Measurements from ENCODE around the gene ADGRG6. TPM values are rescaled to one million over a fixed set of nuclear protein-coding genes. Genes with fewer than 3 reads are reported as not detected.

ADGRG6 gene
- total RNA-seq, 2 donors from 2014 or later, result 7.5 to 38.6 TPM

GRCh38 chr6:142376115-142376514 lies 74.3 kb downstream of the ADGRG6 start:
- DNase-seq (no peak), ATAC-seq (no peak)
- TF ChIP-seq CTCF (IDR thresholded peaks at IDR 0.05) (no peak), POLR2A (IDR thresholded peaks at IDR 0.05) (no peak)
- H3K4me1 ChIP-seq, result peaks cover 16% of the 10 kb centered on the region
- no peaks in the 10 kb centered on the region for H3K27me3 ChIP-seq
- intact Hi-C loops (cut with DNase I), result no loop called here
- H3K27ac ChIP-seq, result no peak overlapping the region
- WGBS, 2 donors, result 43 to 56% methylated on average over 2 of the region's 2 CpGs
- H3K36me3 ChIP-seq (replicated peaks in 1 of 2; ENCODE audit: insufficient read depth in 1 of 2, low read depth in 2 of 2), result no peaks in the 10 kb centered on the region
- H3K9me3 ChIP-seq, result no peaks in the 10 kb centered on the region
- H3K4me3 ChIP-seq, result no peak overlapping the region

- intact Hi-C loops (cut with DNase I), result no loop called here
- H3K4me3 ChIP-seq, result no peak overlapping the region
- H3K9me3 ChIP-seq, result no peaks in the 10 kb centered on the region
- TF ChIP-seq POLR2A (IDR thresholded peaks at IDR 0.05) (no peak), CTCF (IDR thresholded peaks at IDR 0.05) (no peak)
- WGBS, 2 donors, result 56 to 82% methylated on average over 5 to 7 of the region's 7 CpGs
- DNase-seq, result peak in 2 of 4 donors; percentile 5 to 24
- H3K27me3 ChIP-seq, result no peaks in the 10 kb centered on the region
- peak overlapping the region in 1 of 4 donors; percentile 5 for H3K27ac ChIP-seq
- peaks cover 16% of the 10 kb centered on the region for H3K4me1 ChIP-seq
- no peaks in the 10 kb centered on the region for H3K36me3 ChIP-seq (replicated peaks in 1 of 2; ENCODE audit: insufficient read depth in 1 of 2, low read depth in 2 of 2)
- ATAC-seq, result no peak
These were observed 75.1 kb downstream of the ADGRG6 start for GRCh38 chr6:142376800-142377496.

- 35 to 57% methylated on average over 4 of the region's 4 CpGs for WGBS, 2 donors
- Histone ChIP-seq H3K9me3 (no peaks in the 10 kb centered on the region), H3K36me3 (replicated peaks in 1 of 2; ENCODE audit: insufficient read depth in 1 of 2, low read depth in 2 of 2) (no peaks in the 10 kb centered on the region), H3K4me3 (no peak overlapping the region), H3K27me3 (no peaks in the 10 kb centered on the region), H3K4me1 (peaks cover 16% of the 10 kb centered on the region), H3K27ac (no peak overlapping the region)
- DNase-seq, result no peak
- TF ChIP-seq POLR2A (IDR thresholded peaks at IDR 0.05) (no peak), CTCF (IDR thresholded peaks at IDR 0.05) (no peak)
- intact Hi-C loops (cut with DNase I), result no loop called here
- no peak for ATAC-seq
These were observed 75.7 kb downstream of the ADGRG6 start for GRCh38 chr6:142377497-142377848.

- Histone ChIP-seq H3K9me3 (no peaks in the 10 kb centered on the region), H3K4me1 (peaks cover 16% of the 10 kb centered on the region), H3K27ac (peak overlapping the region in 1 of 4 donors; percentile 20), H3K4me3 (no peak overlapping the region), H3K27me3 (no peaks in the 10 kb centered on the region), H3K36me3 (replicated peaks in 1 of 2; ENCODE audit: insufficient read depth in 1 of 2, low read depth in 2 of 2) (no peaks in the 10 kb centered on the region)
- WGBS, 2 donors, result 66 to 73% methylated on average over 2 of the region's 2 CpGs
- intact Hi-C loops (cut with DNase I), result no loop called here
- ATAC-seq, result no peak
- DNase-seq, result peak in 1 of 4 donors; percentile 18
- TF ChIP-seq CTCF (IDR thresholded peaks at IDR 0.05), result no peak
- TF ChIP-seq POLR2A (IDR thresholded peaks at IDR 0.05), result no peak
These were observed 76.5 kb downstream of the ADGRG6 start for GRCh38 chr6:142378138-142378875.

All from body of pancreas (tissue), 4 donors.